PC-3 (cell line): Measurements from ENCODE around the gene TNIP1. TPM values are rescaled to one million over a fixed set of nuclear protein-coding genes. Genes with fewer than 3 reads are reported as not detected.

Experiments
- ATAC-seq: fragments of 200-7000 bp; cut with Tn5 transposase; 2 replicates; pipeline ENCODE4 v1.9.1; 2020; ENCODE audit warnings: mild to moderate bottlenecking, moderate library complexity
- BruUV-seq: library from RNA; stranded (reverse); fragments of 400-500 nt; replicated peaks from 2 replicates; lab custom pipeline; 2021; lab: Mats Ljungman, UMichigan
- CTCF ChIA-PET: fragments of 300-600 bp; sonication (Branson Sonifier 250); formaldehyde crosslinking; loops from one replicate; lab custom pipeline; 2022; ENCODE audit warnings: antibody characterized with exemption; lab: Charles Lee
- POLR2A ChIA-PET: fragments of 300-600 bp; sonication (Branson Sonifier 250); formaldehyde crosslinking; loops from one replicate; lab custom pipeline; 2022; ENCODE audit warnings: antibody characterized with exemption; ENCODE audit not compliant: unreplicated experiment; lab: Charles Lee
- DNase-seq: peaks from one replicate; pipeline ENCODE4 v3.0.0-alpha.2; 2015
- H2AFZ ChIP-seq: fragments of 300-600 bp; sonication (generic); 2 replicates; pipeline ENCODE4 v1.6.0; 2016; ENCODE audit warnings: antibody characterized with exemption, low read length
- H3F3A ChIP-seq: fragments of 300-600 bp; sonication (generic); one replicate; pipeline ENCODE4 v1.6.0; 2017; ENCODE audit warnings: antibody characterized with exemption, low read length, control low read depth, mild to moderate bottlenecking; ENCODE audit not compliant: unreplicated experiment
- H3K27ac ChIP-seq: fragments of 300-600 bp; sonication (generic); 2 replicates; pipeline ENCODE4 v1.5.1; 2016; ENCODE audit warnings: mild to moderate bottlenecking, low read length
- H3K27me3 ChIP-seq: fragments of 300-600 bp; sonication (generic); 2 replicates; pipeline ENCODE4 v1.6.1; 2016; ENCODE audit warnings: low read length, mixed read lengths
- H3K36me3 ChIP-seq: fragments of 300-600 bp; sonication (generic); 2 replicates; pipeline ENCODE4 v1.6.1; 2016; ENCODE audit warnings: low read depth, mixed run types, low read length, mixed read lengths
- H3K4me1 ChIP-seq: fragments of 300-600 bp; sonication (generic); 2 replicates; pipeline ENCODE4 v1.5.1; 2016; ENCODE audit warnings: low read length; ENCODE audit not compliant: insufficient read depth
- H3K4me2 ChIP-seq: fragments of 300-600 bp; sonication (generic); 2 replicates; pipeline ENCODE4 v1.6.0; 2016; ENCODE audit warnings: low read length
- H3K4me3 ChIP-seq: fragments of 300-600 bp; sonication (generic); 2 replicates; pipeline ENCODE4 v1.5.1; 2016; ENCODE audit warnings: mild to moderate bottlenecking, low read length, mixed read lengths
- H3K79me2 ChIP-seq: fragments of 300-600 bp; sonication (generic); 2 replicates; pipeline ENCODE4 v1.6.1; 2017; ENCODE audit warnings: low read length, mixed read lengths
- H3K9ac ChIP-seq: fragments of 300-600 bp; sonication (generic); 2 replicates; pipeline ENCODE4 v1.6.0; 2016; ENCODE audit warnings: mild to moderate bottlenecking, low read length
- H3K9me2 ChIP-seq: fragments of 300-600 bp; sonication (generic); replicated peaks from 2 replicates; pipeline ENCODE4 v1.6.1; 2016; ENCODE audit warnings: mixed run types, low read length, mixed read lengths
- H3K9me3 ChIP-seq: fragments of 300-600 bp; sonication (generic); 2 replicates; pipeline ENCODE4 v1.6.1; 2016; ENCODE audit warnings: low read length, mixed read lengths
- H4K20me1 ChIP-seq: fragments of 300-600 bp; sonication (generic); 2 replicates; pipeline ENCODE4 v1.6.1; 2016; ENCODE audit warnings: low read length, mixed read lengths
- EZH2 ChIP-seq: fragments of 300-600 bp; sonication (generic); IDR thresholded peaks from one replicate; pipeline ENCODE4 v1.6.1; 2017; ENCODE audit warnings: antibody characterized with exemption, mild to moderate bottlenecking, low read length; ENCODE audit not compliant: unreplicated experiment
- EZH2phosphoT487 ChIP-seq: fragments of 300-600 bp; sonication (generic); IDR thresholded peaks from 2 replicates; pipeline ENCODE4 v1.6.1; 2018; ENCODE audit warnings: mild to moderate bottlenecking, antibody characterized with exemption, low read length, borderline replicate concordance
- intact Hi-C: fragments of 100-400 bp; cut with micrococcal nuclease; formaldehyde crosslinking; loops from 2 replicates; pipeline ENCODE4 v1.9.0; 2023
- total RNA-seq: library from RNA; depleted of rRNA; stranded (reverse); fragments of >200 nt; gene quantifications from 2 replicates; pipeline ENCODE4 v1.2.3, GENCODE V29; 2014
- TF ChIP-seq, protein P1 (sequence below): fragments of 300-600 bp; sonication (generic); conservative IDR thresholded peaks from 2 replicates; pipeline ENCODE4 v1.5.1; 2017; ENCODE audit warnings: antibody characterized with exemption, low read depth, mild to moderate bottlenecking, low read length

Gene TNIP1
- total RNA-seq, 1 experiment from 2014 or later: 90.0 TPM

GRCh38 chr5:151092762-151093161, 11.9 kb upstream of the TNIP1 start:
- POLR2A ChIA-PET: interaction anchor here (0.5 kb wide), 1 partner anchor 334 kb away, joined by 3 read pairs; no protein-coding TSS in a partner anchor
- intact Hi-C loops: loop anchor here (1.0 kb wide), 1 partner anchor 9 kb away; no protein-coding TSS in a partner anchor

DNA sequence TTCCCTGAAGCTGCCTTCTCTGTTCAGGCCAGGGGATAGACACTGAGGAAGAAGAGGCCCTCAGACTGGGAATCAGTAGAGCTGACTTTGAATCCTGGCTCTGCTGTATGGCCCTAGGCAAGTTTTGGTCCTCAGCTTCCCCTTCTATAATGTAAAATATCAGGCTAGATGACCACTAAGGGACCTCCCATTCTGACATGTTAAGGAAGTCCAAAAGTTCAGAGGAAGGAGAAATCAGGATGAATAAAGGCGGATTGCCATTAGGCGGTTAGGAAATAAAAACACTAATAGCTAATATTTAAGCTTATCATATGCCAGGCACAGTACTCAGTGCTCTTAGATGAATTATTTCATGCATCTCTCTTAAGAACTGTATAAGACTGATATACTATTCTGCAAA, 8.9 kb upstream of the TNIP1 start:
- BruUV-seq: no TSS peak
- intact Hi-C loops: no loop called here
- POLR2A ChIA-PET: interaction anchor here (0.6 kb wide), 1 partner anchor 24 kb away, joined by 3 read pairs; no protein-coding TSS in a partner anchor

More at GRCh38 chr5:151092762-151093161, 11.9 kb upstream of the TNIP1 start:
- peaks cover 42% of the 10 kb centered on the region for H3K4me1 ChIP-seq
- H3K9ac ChIP-seq: peak overlapping the region; percentile 74
- H3K9me2 ChIP-seq: no peaks in the 10 kb centered on the region
- H3K79me2 ChIP-seq: no peaks in the 10 kb centered on the region
- no peaks in the 10 kb centered on the region for H3K9me3 ChIP-seq
- TF ChIP-seq EZH2phosphoT487: no peak
- TF ChIP-seq, protein P1, sequence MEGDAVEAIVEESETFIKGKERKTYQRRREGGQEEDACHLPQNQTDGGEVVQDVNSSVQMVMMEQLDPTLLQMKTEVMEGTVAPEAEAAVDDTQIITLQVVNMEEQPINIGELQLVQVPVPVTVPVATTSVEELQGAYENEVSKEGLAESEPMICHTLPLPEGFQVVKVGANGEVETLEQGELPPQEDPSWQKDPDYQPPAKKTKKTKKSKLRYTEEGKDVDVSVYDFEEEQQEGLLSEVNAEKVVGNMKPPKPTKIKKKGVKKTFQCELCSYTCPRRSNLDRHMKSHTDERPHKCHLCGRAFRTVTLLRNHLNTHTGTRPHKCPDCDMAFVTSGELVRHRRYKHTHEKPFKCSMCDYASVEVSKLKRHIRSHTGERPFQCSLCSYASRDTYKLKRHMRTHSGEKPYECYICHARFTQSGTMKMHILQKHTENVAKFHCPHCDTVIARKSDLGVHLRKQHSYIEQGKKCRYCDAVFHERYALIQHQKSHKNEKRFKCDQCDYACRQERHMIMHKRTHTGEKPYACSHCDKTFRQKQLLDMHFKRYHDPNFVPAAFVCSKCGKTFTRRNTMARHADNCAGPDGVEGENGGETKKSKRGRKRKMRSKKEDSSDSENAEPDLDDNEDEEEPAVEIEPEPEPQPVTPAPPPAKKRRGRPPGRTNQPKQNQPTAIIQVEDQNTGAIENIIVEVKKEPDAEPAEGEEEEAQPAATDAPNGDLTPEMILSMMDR: no peak
- TF ChIP-seq EZH2: no peak
- BruUV-seq: no TSS peak
- H3K4me3 ChIP-seq: peak overlapping the region; percentile 18; the same call in 1 of the 2 replicates
- ATAC-seq (peak; percentile 66), DNase-seq (peak; percentile 86)
- H4K20me1 ChIP-seq: no peaks in the 10 kb centered on the region
- H3K4me2 ChIP-seq: peak overlapping the region; percentile 58
- peak overlapping the region; percentile 96 for H3K27ac ChIP-seq
- peaks cover 6% of the 10 kb centered on the region for H3F3A ChIP-seq
- CTCF ChIA-PET: interaction anchor here (0.8 kb wide), 1 partner anchor 44 kb away, joined by 4 read pairs; no protein-coding TSS in a partner anchor
- H3K36me3 ChIP-seq: no peaks in the 10 kb centered on the region
- H2AFZ ChIP-seq: no peak overlapping the region
- no peaks in the 10 kb centered on the region for H3K27me3 ChIP-seq

More for the DNA sequence above, 8.9 kb upstream of the TNIP1 start:
- Histone ChIP-seq H3K9ac (no peak overlapping the region), H3K9me2 (no peaks in the 10 kb centered on the region), H3K27ac (no peak overlapping the region), H3K9me3 (no peaks in the 10 kb centered on the region), H3K4me2 (no peak overlapping the region), H4K20me1 (no peaks in the 10 kb centered on the region), H3K4me3 (no peak overlapping the region), H3K79me2 (no peaks in the 10 kb centered on the region), H2AFZ (no peak overlapping the region), H3K4me1 (peaks cover 42% of the 10 kb centered on the region), H3K27me3 (no peaks in the 10 kb centered on the region), H3K36me3 (no peaks in the 10 kb centered on the region), H3F3A (peaks cover 6% of the 10 kb centered on the region)
- TF ChIP-seq EZH2phosphoT487 (no peak), EZH2 (no peak)
- TF ChIP-seq, protein P1: no peak
- CTCF ChIA-PET: no interaction called here
- ATAC-seq (no peak), DNase-seq (no peak)
